GM18951 (cell line): ENCODE results near the gene LIME1.
"Not testable (repeated sequence)": the region's sequence is repeated elsewhere in the genome, so short reads cannot be mapped to it uniquely, and the experiment has no call there.

Source experiments
- POLR2A ChIP-seq: IDR thresholded peaks from 4 replicates; pipeline ENCODE4 v1.6.1; 2011; ENCODE audit warnings: mild to moderate bottlenecking; ENCODE audit not compliant: insufficient read length, insufficient read depth; ENCODE audit errors: extremely low read depth
- in situ Hi-C: fragments of 300-500 bp; cut with MboI; formaldehyde crosslinking; loops from one replicate; pipeline ENCODE4 v1.12.0; 2022; ENCODE audit warnings: low sequenced_read_pairs, mixed read lengths, inconsistent platforms; ENCODE audit not compliant: unreplicated experiment

LIME1 gene

GRCh38 chr20:63707558-63708300 lies 28.7 kb upstream of the LIME1 start, which contains the start of the genes ARFRP1 and ZGPAT:
Gene ARFRP1, minus strand, starts transcription at chr20:63707976. Its CDS starts 885 bp downstream, at chr20:63707091.
Gene ZGPAT, plus strand, starts transcription at chr20:63708039. Its CDS starts 542 bp downstream, at chr20:63708581.
- in situ Hi-C loops = no loop called here
- peak; percentile 72 for TF ChIP-seq POLR2A

- in situ Hi-C loops = no loop called here
- TF ChIP-seq POLR2A = no peak
Observed at GRCh38 chr20:63708301-63709148, 27.9 kb upstream of the LIME1 start.

- in situ Hi-C loops = no loop called here
- no peak for TF ChIP-seq POLR2A
Observed at GRCh38 chr20:63709149-63709527, 27.3 kb upstream of the LIME1 start.

GRCh38 chr20:63711085-63711645 lies 25.3 kb upstream of the LIME1 start:
- no peak for TF ChIP-seq POLR2A
- in situ Hi-C loops = no loop called here

- in situ Hi-C loops = no loop called here
Observed at GRCh38 chr20:63712191-63712590, 24.3 kb upstream of the LIME1 start.

GRCh38 chr20:63714858-63715257 lies 21.6 kb upstream of the LIME1 start:
- TF ChIP-seq POLR2A = no peak
- in situ Hi-C loops = no loop called here

More at GRCh38 chr20:63712191-63712590, 24.3 kb upstream of the LIME1 start:
- no peak for TF ChIP-seq POLR2A

- in situ Hi-C loops = no loop called here
Observed at GRCh38 chr20:63718996-63719395, 17.5 kb upstream of the LIME1 start.

GRCh38 chr20:63722967-63723622 lies 13.4 kb upstream of the LIME1 start:
- in situ Hi-C loops = not testable (repeated sequence)

More at GRCh38 chr20:63718996-63719395, 17.5 kb upstream of the LIME1 start:
- TF ChIP-seq POLR2A = no peak

GRCh38 chr20:63730189-63730733 lies 6.2 kb upstream of the LIME1 start:
- in situ Hi-C loops = not testable (repeated sequence)

- no peak for TF ChIP-seq POLR2A
- in situ Hi-C loops = no loop called here
Observed at GRCh38 chr20:63731410-63731809, 5.1 kb upstream of the LIME1 start.

GRCh38 chr20:63732118-63733095 lies 4.1 kb upstream of the LIME1 start:
- in situ Hi-C loops = no loop called here
- TF ChIP-seq POLR2A = no peak

- in situ Hi-C loops = no loop called here
- TF ChIP-seq POLR2A = no peak
Observed at GRCh38 chr20:63733117-63733516, 3.3 kb upstream of the LIME1 start.

GRCh38 chr20:63733579-63734081 lies 2.8 kb upstream of the LIME1 start:
- no peak for TF ChIP-seq POLR2A
- in situ Hi-C loops = no loop called here
